ENCODE data around the gene LANCL2. TPM values are rescaled to one million over a fixed set of nuclear protein-coding genes. Genes with fewer than 3 reads are reported as not detected.

The LANCL2 gene
- total and polyA plus RNA-seq, 2 experiments from 2014 or later = 7.3 to 10.7 TPM

DNA sequence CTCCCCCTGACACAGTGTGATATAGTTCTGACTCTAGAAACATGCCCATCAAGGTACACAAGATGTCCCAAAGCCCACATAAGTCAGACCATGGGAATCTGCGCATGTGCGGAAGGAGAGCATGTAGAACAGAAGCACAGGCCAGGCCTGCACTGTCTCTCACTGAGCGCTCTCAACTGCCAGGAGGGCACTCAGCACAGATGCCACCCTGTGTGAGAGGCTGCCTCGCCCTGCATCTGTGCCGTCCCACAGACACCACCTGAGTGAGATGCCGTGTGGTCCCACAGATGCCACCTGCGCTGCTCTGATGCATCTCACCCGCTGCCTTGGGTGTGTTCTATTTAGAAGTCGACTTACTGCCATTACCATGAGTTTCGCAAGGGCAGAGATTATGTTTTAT is 108.8 kb downstream of the LANCL2 start:
- H3K27ac ChIP-seq (ENCODE audit: low read depth) = no peak overlapping the region
- H3K36me3 ChIP-seq (ENCODE audit: insufficient read depth) = no peaks in the 10 kb centered on the region
- no peaks in the 10 kb centered on the region for H3K9me2 ChIP-seq (ENCODE audit: insufficient read depth)
- peaks cover 9% of the 10 kb centered on the region; the same call in 1 of the 2 replicates for H4K20me1 ChIP-seq (replicated peaks; ENCODE audit: insufficient read depth)
- Mint-ChIP-seq H3K36me3 (ENCODE audit: low read depth) (peaks cover 15% of the 10 kb centered on the region), H3K4me3 (no peak overlapping the region), H3K9me3 (no peaks in the 10 kb centered on the region; the same call in 2 of the 3 replicates), H3K27me3 (ENCODE audit: insufficient read depth, low read depth, poor library complexity) (peaks cover 6% of the 10 kb centered on the region), H3K4me1 (peaks cover 16% of the 10 kb centered on the region), H3K27ac (no peak overlapping the region)
- no peaks in the 10 kb centered on the region for H3F3A ChIP-seq (replicated peaks; ENCODE audit: low read depth)
- peaks cover 6% of the 10 kb centered on the region; the same call in 1 of the 2 replicates for H3K4me1 ChIP-seq (ENCODE audit: insufficient read depth)
- H3K27me3 ChIP-seq (ENCODE audit: insufficient read depth) = no peaks in the 10 kb centered on the region
- no peak overlapping the region for H3K4me3 ChIP-seq
- H2AFZ ChIP-seq = no peak overlapping the region
- no peak overlapping the region for H3K4me2 ChIP-seq
- TF ChIP-seq EZH2phosphoT487 (IDR thresholded peaks at IDR 0.05; ENCODE audit: unreplicated experiment) (no peak), ZNF114 (CRISPR knock-in tag; IDR thresholded peaks at IDR 0.05) (no peak), STAT1 (IDR thresholded peaks at IDR 0.05; ENCODE audit: unreplicated experiment) (no peak), ZNF462 (CRISPR knock-in tag; IDR thresholded peaks at IDR 0.05) (no peak), EZH2 (IDR thresholded peaks at IDR 0.05; ENCODE audit: low read depth, unreplicated experiment) (no peak), JUNB (IDR thresholded peaks at IDR 0.05; ENCODE audit: unreplicated experiment) (no peak), CREB1 (CRISPR knock-in tag; IDR thresholded peaks at IDR 0.05; ENCODE audit: low read depth) (no peak), NANOG (IDR thresholded peaks at IDR 0.05; ENCODE audit: borderline replicate concordance) (no peak), ETS1 (IDR thresholded peaks at IDR 0.05) (no peak), CTCF (conservative IDR thresholded peaks at IDR 0.05; ENCODE audit: low read depth in 2 of 2) (no peak), ZNF331 (CRISPR knock-in tag; IDR thresholded peaks at IDR 0.05; ENCODE audit: low read depth) (no peak), POLR2AphosphoS5 (IDR thresholded peaks at IDR 0.05; ENCODE audit: low read depth) (no peak)
- TF ChIP-seq, protein P1, sequence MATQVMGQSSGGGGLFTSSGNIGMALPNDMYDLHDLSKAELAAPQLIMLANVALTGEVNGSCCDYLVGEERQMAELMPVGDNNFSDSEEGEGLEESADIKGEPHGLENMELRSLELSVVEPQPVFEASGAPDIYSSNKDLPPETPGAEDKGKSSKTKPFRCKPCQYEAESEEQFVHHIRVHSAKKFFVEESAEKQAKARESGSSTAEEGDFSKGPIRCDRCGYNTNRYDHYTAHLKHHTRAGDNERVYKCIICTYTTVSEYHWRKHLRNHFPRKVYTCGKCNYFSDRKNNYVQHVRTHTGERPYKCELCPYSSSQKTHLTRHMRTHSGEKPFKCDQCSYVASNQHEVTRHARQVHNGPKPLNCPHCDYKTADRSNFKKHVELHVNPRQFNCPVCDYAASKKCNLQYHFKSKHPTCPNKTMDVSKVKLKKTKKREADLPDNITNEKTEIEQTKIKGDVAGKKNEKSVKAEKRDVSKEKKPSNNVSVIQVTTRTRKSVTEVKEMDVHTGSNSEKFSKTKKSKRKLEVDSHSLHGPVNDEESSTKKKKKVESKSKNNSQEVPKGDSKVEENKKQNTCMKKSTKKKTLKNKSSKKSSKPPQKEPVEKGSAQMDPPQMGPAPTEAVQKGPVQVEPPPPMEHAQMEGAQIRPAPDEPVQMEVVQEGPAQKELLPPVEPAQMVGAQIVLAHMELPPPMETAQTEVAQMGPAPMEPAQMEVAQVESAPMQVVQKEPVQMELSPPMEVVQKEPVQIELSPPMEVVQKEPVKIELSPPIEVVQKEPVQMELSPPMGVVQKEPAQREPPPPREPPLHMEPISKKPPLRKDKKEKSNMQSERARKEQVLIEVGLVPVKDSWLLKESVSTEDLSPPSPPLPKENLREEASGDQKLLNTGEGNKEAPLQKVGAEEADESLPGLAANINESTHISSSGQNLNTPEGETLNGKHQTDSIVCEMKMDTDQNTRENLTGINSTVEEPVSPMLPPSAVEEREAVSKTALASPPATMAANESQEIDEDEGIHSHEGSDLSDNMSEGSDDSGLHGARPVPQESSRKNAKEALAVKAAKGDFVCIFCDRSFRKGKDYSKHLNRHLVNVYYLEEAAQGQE (IDR thresholded peaks at IDR 0.05; ENCODE audit: unreplicated experiment) = no peak
- H3K79me2 ChIP-seq (replicated peaks; ENCODE audit: insufficient read depth) = no peaks in the 10 kb centered on the region
- DNase-seq (ENCODE audit: low spot score) (no peak), ATAC-seq (no peak)

Data from GM23338 (cell line).